Endodermal cell (in vitro differentiated cells): ENCODE measurements around the gene IFI30. TPM values are rescaled to one million over a fixed set of nuclear protein-coding genes. Genes with fewer than 3 reads are reported as not detected.

Experiments used
- DNase-seq: peaks from one replicate; pipeline ENCODE4 v3.0.0-alpha.2; 2017
- H3K27ac ChIP-seq: 2 replicates; pipeline ENCODE4 v1.5.1; 2013; ENCODE audit warnings: mild to moderate bottlenecking, low read depth, low read length, moderate library complexity
- H3K27me3 ChIP-seq: 2 replicates; pipeline ENCODE4 v1.6.1; 2013; ENCODE audit warnings: mild to moderate bottlenecking, low read length, moderate library complexity; ENCODE audit not compliant: insufficient read depth, control insufficient read depth, poor library complexity, severe bottlenecking
- H3K36me3 ChIP-seq: 2 replicates; pipeline ENCODE4 v1.7.0; 2013; ENCODE audit warnings: mild to moderate bottlenecking, low read length, moderate library complexity; ENCODE audit not compliant: control insufficient read depth, insufficient read depth
- H3K4me1 ChIP-seq: one replicate; pipeline ENCODE4 v1.7.0; 2013; ENCODE audit warnings: low read length; ENCODE audit not compliant: control insufficient read depth, insufficient read depth
- H3K4me3 ChIP-seq: 2 replicates; pipeline ENCODE4 v1.5.1; 2013; ENCODE audit warnings: mild to moderate bottlenecking, low read length, moderate library complexity
- H3K9ac ChIP-seq: 2 replicates; pipeline ENCODE4 v1.6.1; 2013; ENCODE audit warnings: mild to moderate bottlenecking, low read length, moderate library complexity; ENCODE audit not compliant: poor library complexity, severe bottlenecking; ENCODE audit errors: extremely low read depth
- H3K9me3 ChIP-seq: 2 replicates; pipeline ENCODE4 v1.6.1; 2013; ENCODE audit warnings: mild to moderate bottlenecking, low read length, moderate library complexity; ENCODE audit not compliant: control insufficient read depth
- H3K27ac Mint-ChIP-seq: 2 replicates; pipeline ENCODE4 v1.8.0; 2020; ENCODE audit warnings: mixed read lengths
- H3K27me3 Mint-ChIP-seq: 2 replicates; pipeline ENCODE4 v1.8.0; 2021; ENCODE audit warnings: mild to moderate bottlenecking, mixed read lengths; ENCODE audit not compliant: insufficient read depth
- H3K36me3 Mint-ChIP-seq: 2 replicates; pipeline ENCODE4 v1.8.0; 2020; ENCODE audit warnings: low read depth, mixed read lengths
- H3K4me1 Mint-ChIP-seq: 2 replicates; pipeline ENCODE4 v1.8.0; 2020; ENCODE audit warnings: mixed read lengths
- H3K4me3 Mint-ChIP-seq: 2 replicates; pipeline ENCODE4 v1.8.0; 2020; ENCODE audit warnings: mild to moderate bottlenecking, moderate library complexity, mixed read lengths
- H3K9me3 Mint-ChIP-seq: 2 replicates; pipeline ENCODE4 v1.8.0; 2020; ENCODE audit warnings: mild to moderate bottlenecking, mixed read lengths
- WGBS, 2 experiments: methylation state at CpG; one replicate each; pipeline versions ENCODE4 v1.1.5 to v1.1.7; 2013; ENCODE audit warnings: missing lambda C conversion rate in 2 of 2, mixed read lengths in 1 of 2; ENCODE audit not compliant: insufficient coverage in 1 of 2, insufficient read length in 1 of 2; 5-methylcytosine and 5-hydroxymethylcytosine counted together
- total RNA-seq, 2 donors: library from RNA; stranded (reverse); fragmentation: NEBNext Ultra II Directional in 1 of 2; extraction: Animal tissue kit (Norgen Biotek cat#: 25700) in 1 of 2; gene quantifications; 2 replicates in 1 of 2; 3 replicates in 1 of 2; pipeline ENCODE4 v1.2.1, GENCODE V29; 2021
- TF ChIP-seq, protein P1 (sequence below): fragments of 200-600 bp; sonication (generic); conservative IDR thresholded peaks from 2 replicates; pipeline ENCODE4 v1.5.0; 2021; ENCODE audit warnings: antibody characterized with exemption, mild to moderate bottlenecking

IFI30 gene
- total RNA-seq, 2 donors from 2014 or later = 10.6 to 11.0 TPM

DNA sequence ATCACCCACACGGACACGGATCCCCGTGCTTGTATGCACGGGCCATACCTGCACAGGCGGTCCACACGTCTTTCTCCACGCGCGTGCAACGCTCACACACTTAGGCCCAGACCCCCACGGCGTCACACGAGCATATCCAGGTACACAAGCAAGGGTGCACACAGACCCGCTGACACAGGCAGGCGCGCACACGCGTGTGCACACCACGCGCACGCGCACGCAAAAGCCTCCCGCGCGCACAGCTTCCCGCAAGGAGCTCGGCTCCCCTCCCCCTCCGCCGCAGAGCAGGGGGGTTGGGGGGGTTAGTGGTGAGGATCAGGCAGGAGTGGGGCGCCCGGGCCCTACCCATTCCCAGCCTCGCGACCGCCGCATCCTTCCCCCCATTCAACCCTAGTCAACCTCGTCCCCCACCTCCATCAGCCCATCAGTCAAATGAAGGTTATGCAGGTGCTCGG, 29.8 kb downstream of the IFI30 start:
- Histone ChIP-seq H3K9ac (peak overlapping the region; percentile 20), H3K27me3 (peaks cover 5% of the 10 kb centered on the region), H3K9me3 (no peaks in the 10 kb centered on the region), H3K4me3 (peak overlapping the region; percentile 84), H3K36me3 (no peaks in the 10 kb centered on the region), H3K27ac (no peak overlapping the region), H3K4me1 (no peaks in the 10 kb centered on the region)
- H3K27ac Mint-ChIP-seq = peak overlapping the region; percentile 73
- TF ChIP-seq, protein P1, sequence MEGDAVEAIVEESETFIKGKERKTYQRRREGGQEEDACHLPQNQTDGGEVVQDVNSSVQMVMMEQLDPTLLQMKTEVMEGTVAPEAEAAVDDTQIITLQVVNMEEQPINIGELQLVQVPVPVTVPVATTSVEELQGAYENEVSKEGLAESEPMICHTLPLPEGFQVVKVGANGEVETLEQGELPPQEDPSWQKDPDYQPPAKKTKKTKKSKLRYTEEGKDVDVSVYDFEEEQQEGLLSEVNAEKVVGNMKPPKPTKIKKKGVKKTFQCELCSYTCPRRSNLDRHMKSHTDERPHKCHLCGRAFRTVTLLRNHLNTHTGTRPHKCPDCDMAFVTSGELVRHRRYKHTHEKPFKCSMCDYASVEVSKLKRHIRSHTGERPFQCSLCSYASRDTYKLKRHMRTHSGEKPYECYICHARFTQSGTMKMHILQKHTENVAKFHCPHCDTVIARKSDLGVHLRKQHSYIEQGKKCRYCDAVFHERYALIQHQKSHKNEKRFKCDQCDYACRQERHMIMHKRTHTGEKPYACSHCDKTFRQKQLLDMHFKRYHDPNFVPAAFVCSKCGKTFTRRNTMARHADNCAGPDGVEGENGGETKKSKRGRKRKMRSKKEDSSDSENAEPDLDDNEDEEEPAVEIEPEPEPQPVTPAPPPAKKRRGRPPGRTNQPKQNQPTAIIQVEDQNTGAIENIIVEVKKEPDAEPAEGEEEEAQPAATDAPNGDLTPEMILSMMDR = no peak
- 13 to 23% methylated on average over 14 to 34 of the region's 38 CpGs for WGBS, 2 experiments
- H3K9me3 Mint-ChIP-seq = no peaks in the 10 kb centered on the region
- DNase-seq = no peak
- H3K36me3 Mint-ChIP-seq = peaks cover 9% of the 10 kb centered on the region
- H3K27me3 Mint-ChIP-seq = peaks cover 13% of the 10 kb centered on the region
- H3K4me3 Mint-ChIP-seq = peak overlapping the region; percentile 78
- peaks cover 6% of the 10 kb centered on the region for H3K4me1 Mint-ChIP-seq

DNA sequence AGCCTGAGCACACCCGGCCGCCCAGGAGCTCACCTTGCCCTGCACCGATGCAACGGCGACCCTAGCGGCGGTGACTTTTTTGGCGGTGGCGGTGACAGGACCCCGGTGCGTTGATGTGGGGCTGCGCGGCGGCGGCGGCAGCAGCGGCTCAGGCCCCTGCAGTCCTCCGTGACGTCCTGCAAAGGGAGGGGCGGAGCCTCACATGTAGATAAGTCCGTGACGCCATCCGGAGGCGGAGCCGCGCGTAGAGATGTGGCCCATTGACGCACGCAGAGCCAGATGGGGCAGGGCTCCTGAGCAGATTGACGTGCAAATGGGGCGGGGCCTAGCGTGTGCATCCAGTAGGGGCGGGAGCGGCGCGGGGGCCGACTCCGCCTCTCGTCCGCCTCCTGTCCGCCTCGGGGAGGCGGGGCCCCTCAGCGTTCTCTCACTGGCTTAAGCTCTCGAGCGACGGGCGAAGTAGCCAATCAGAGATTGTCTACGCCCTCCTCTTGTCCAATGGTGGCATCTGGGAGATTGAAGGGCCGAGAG, 30.3 kb downstream of the IFI30 start, which contains the start of gene RAB3A:
TSS of gene RAB3A (minus strand) at position 180 of the 531 bp plus-strand sequence. CDS start 1,302 bp downstream, outside the sequence.
- Mint-ChIP-seq H3K27me3 (peaks cover 15% of the 10 kb centered on the region), H3K36me3 (peaks cover 6% of the 10 kb centered on the region), H3K4me1 (peaks cover 6% of the 10 kb centered on the region), H3K27ac (peak within 1 kb of the TSS; percentile 91), H3K4me3 (peak within 1 kb of the TSS; percentile 78), H3K9me3 (no peaks in the 10 kb centered on the region)
- peak; percentile 100 for DNase-seq
- Histone ChIP-seq H3K27ac (peak within 1 kb of the TSS; percentile 86), H3K36me3 (no peaks in the 10 kb centered on the region), H3K9ac (peak within 1 kb of the TSS; percentile 77), H3K4me1 (no peaks in the 10 kb centered on the region), H3K27me3 (peaks cover 5% of the 10 kb centered on the region), H3K9me3 (no peaks in the 10 kb centered on the region), H3K4me3 (peak within 1 kb of the TSS; percentile 87)
- TF ChIP-seq, protein P1 = peak; percentile 38
- 0% methylated on average over 21 to 50 of the region's 50 CpGs for WGBS, 2 experiments

DNA sequence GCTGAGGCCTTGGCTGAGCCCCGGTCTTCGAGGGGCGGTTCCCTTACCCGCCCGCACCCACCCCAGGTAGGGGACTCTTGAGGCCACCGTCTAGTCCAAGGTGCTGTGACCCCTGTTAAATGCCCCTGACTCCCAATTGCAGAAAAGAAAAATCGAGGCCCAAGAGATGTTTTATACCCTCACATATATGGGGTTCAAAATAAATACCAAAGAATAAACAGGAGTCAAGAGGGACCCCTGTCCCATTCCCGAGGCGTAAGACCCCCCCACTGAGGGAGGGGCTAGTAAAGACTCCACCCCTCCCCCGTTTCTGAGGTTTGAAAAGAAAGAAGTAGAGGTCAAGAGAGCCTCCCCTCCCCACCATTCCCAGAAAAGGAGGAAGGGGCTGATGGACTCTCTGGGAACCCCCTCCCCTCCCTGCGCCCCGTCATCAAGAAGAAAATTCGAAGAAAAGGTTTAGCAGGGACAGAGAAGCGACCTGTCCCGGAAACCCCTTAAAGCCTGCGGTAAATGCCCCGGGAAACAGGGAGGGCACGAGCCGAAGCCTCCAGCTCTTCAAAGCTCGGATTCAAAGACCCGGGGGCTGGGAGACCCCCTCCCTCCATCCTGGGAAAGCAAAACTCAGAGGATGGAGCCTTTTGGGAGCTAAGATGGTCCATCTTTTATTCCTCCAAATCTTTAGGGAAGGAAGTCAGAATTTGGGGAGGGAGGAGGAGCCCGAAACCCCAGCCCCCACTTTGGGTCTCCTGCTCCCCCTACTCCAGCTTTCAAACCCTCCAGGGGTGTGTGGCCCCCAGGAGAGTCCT, 31.0 kb downstream of the IFI30 start:
- Histone ChIP-seq H3K9me3 (no peaks in the 10 kb centered on the region), H3K27ac (peak overlapping the region; percentile 86), H3K9ac (peak overlapping the region; percentile 77), H3K27me3 (peaks cover 5% of the 10 kb centered on the region), H3K4me3 (peak overlapping the region; percentile 87), H3K4me1 (no peaks in the 10 kb centered on the region), H3K36me3 (no peaks in the 10 kb centered on the region)
- Mint-ChIP-seq H3K27ac (peak overlapping the region; percentile 91), H3K9me3 (no peaks in the 10 kb centered on the region), H3K36me3 (peaks cover 6% of the 10 kb centered on the region), H3K27me3 (peaks cover 15% of the 10 kb centered on the region), H3K4me1 (peaks cover 6% of the 10 kb centered on the region), H3K4me3 (peak overlapping the region; percentile 78)
- TF ChIP-seq, protein P1 = no peak
- peak; percentile 90 for DNase-seq
- WGBS, 2 experiments = 0 to 1% methylated on average over 14 to 21 of the region's 22 CpGs
